Endothelial cell of umbilical vein (primary cell): ENCODE results near the gene HPX. TPM values are rescaled to one million over a fixed set of nuclear protein-coding genes. Genes with fewer than 3 reads are reported as not detected.

Source experiments
- BruUV-seq: library from RNA; stranded (reverse); fragments of 400-500 nt; replicated peaks from 2 replicates; lab custom pipeline; 2021; lab: Mats Ljungman, UMichigan
- CTCF ChIA-PET: fragments of 300-600, 350-600 bp; sonication (Branson Sonifier 250); formaldehyde crosslinking; loops from one replicate; lab custom pipeline; 2021; ENCODE audit warnings: antibody characterized with exemption, inconsistent platforms; lab: Charles Lee
- POLR2A ChIA-PET: fragments of 300-600, 350-600 bp; sonication (Branson Sonifier 250); formaldehyde crosslinking; loops from one replicate; lab custom pipeline; 2021; ENCODE audit warnings: antibody characterized with exemption, inconsistent platforms; lab: Charles Lee
- DNase-seq: peaks from one replicate; pipeline ENCODE4 v3.0.0-alpha.2; 2011; ENCODE audit warnings: low read depth, low spot score
- FAIRE-seq: peaks from 2 replicates; lab custom pipeline; 2011; peaks lifted over from hg19 to GRCh38; lab: Jason Lieb, UNC
- H2AFZ ChIP-seq: 2 replicates; pipeline ENCODE4 v1.6.0; 2012; ENCODE audit warnings: low read depth, low read length, control low read depth, inconsistent platforms
- H3K27ac ChIP-seq: 2 replicates; pipeline ENCODE4 v1.5.1; 2011; ENCODE audit warnings: low read depth, mild to moderate bottlenecking, control low read depth, low read length, moderate library complexity; ENCODE audit not compliant: insufficient read depth
- H3K27me3 ChIP-seq, 2 experiments: 2 replicates each; pipeline versions ENCODE4 v1.6.0 to v1.6.1; 2011; ENCODE audit warnings: low read length in 2 of 2, mixed read lengths in 1 of 2; ENCODE audit not compliant: control insufficient read depth in 2 of 2, insufficient read depth in 2 of 2
- H3K36me3 ChIP-seq, 2 experiments: 2 replicates in 1 of 2; 3 replicates in 1 of 2; pipeline ENCODE4 v1.5.1; 2011; ENCODE audit warnings: low read length in 2 of 2, mild to moderate bottlenecking in 1 of 2, moderate library complexity in 1 of 2; ENCODE audit not compliant: control insufficient read depth in 2 of 2, insufficient read depth in 2 of 2; ENCODE audit errors: extremely low read depth in 1 of 2
- H3K4me1 ChIP-seq: 3 replicates; pipeline ENCODE4 v1.5.1; 2011; ENCODE audit warnings: mild to moderate bottlenecking, low read length; ENCODE audit not compliant: control insufficient read depth, insufficient read depth; ENCODE audit errors: extremely low read depth
- H3K4me2 ChIP-seq: 2 replicates; pipeline ENCODE4 v1.6.1; 2011; ENCODE audit warnings: low read length, control low read depth, mixed read lengths; ENCODE audit not compliant: insufficient read depth
- H3K4me3 ChIP-seq, 3 experiments: fragments of 200-600 bp in 1 of 3; sonication (generic), shearing (Covaris generic) in 1 of 3; replicated peaks in 1 of 3; 2 replicates each; pipeline ENCODE4 v1.5.1; 2011 to 2016; ENCODE audit warnings: control low read depth in 3 of 3, low read length in 3 of 3, mild to moderate bottlenecking in 2 of 3, inconsistent platforms in 1 of 3, low read depth in 1 of 3, moderate library complexity in 1 of 3; ENCODE audit not compliant: insufficient read depth in 1 of 3
- H3K79me2 ChIP-seq: 2 replicates; pipeline ENCODE4 v1.6.0; 2012; ENCODE audit warnings: low read length, inconsistent platforms; ENCODE audit not compliant: control insufficient read depth, insufficient read depth
- H3K9ac ChIP-seq: replicated peaks from 2 replicates; pipeline ENCODE3; 2011; ENCODE audit warnings: low read length, control low read depth; ENCODE audit not compliant: insufficient read depth; ENCODE audit errors: extremely low read depth
- H3K9me1 ChIP-seq: replicated peaks from 3 replicates; pipeline ENCODE4 v1.6.0; 2011; ENCODE audit warnings: mild to moderate bottlenecking, low read length; ENCODE audit not compliant: control insufficient read depth, insufficient read depth; ENCODE audit errors: extremely low read depth
- H3K9me3 ChIP-seq: replicated peaks from 2 replicates; pipeline ENCODE4 v1.5.1; 2012; ENCODE audit warnings: low read length, inconsistent platforms; ENCODE audit not compliant: control insufficient read depth, insufficient read depth
- H4K20me1 ChIP-seq: replicated peaks from 2 replicates; pipeline ENCODE3; 2011; ENCODE audit warnings: mild to moderate bottlenecking, low read length; ENCODE audit not compliant: control insufficient read depth, insufficient read depth; ENCODE audit errors: extremely low read depth
- CTCF ChIP-seq, 2 donors: IDR thresholded peaks; 1 replicate in 1 of 2; 2 replicates in 1 of 2; pipeline ENCODE4 v1.5.1; 2011; ENCODE audit warnings: low read length in 2 of 2, mild to moderate bottlenecking in 2 of 2, moderate library complexity in 2 of 2, control low read depth in 1 of 2, inconsistent platforms in 1 of 2, low read depth in 1 of 2; ENCODE audit not compliant: insufficient read depth in 1 of 2; ENCODE audit errors: extremely low read depth in 1 of 2
- EZH2 ChIP-seq: IDR thresholded peaks from 2 replicates; pipeline ENCODE4 v1.6.1; 2012; ENCODE audit warnings: borderline replicate concordance, low read depth, mild to moderate bottlenecking, moderate library complexity, low read length, inconsistent platforms; ENCODE audit not compliant: severe bottlenecking
- FOS ChIP-seq: IDR thresholded peaks from 2 replicates; pipeline ENCODE4 v1.6.1; 2011; ENCODE audit warnings: mild to moderate bottlenecking, low read length, moderate library complexity, borderline replicate concordance; ENCODE audit not compliant: insufficient read depth
- GATA2 ChIP-seq: IDR thresholded peaks from 2 replicates; pipeline ENCODE4 v1.7.0; 2011; ENCODE audit warnings: low read depth, mild to moderate bottlenecking, moderate library complexity, mixed read lengths, low read length; ENCODE audit not compliant: insufficient read length, insufficient read depth
- JUN ChIP-seq: IDR thresholded peaks from 2 replicates; pipeline ENCODE4 v1.6.1; 2011; ENCODE audit warnings: borderline replicate concordance, low read depth; ENCODE audit not compliant: insufficient read length, insufficient read depth
- MAX ChIP-seq: IDR thresholded peaks from 2 replicates; pipeline ENCODE4 v1.6.1; 2011; ENCODE audit not compliant: insufficient read depth, insufficient read length
- MYC ChIP-seq: IDR thresholded peaks from one replicate; pipeline ENCODE4 v1.6.1; 2011; ENCODE audit warnings: mild to moderate bottlenecking, low read depth, low read length
- POLR2A ChIP-seq: IDR thresholded peaks from 2 replicates; pipeline ENCODE4 v1.6.1; 2012; ENCODE audit warnings: low read depth, mild to moderate bottlenecking, control low read depth, low read length
- POLR2AphosphoS5 ChIP-seq: IDR thresholded peaks from 2 replicates; pipeline ENCODE4 v1.6.1; 2012; ENCODE audit warnings: low read depth, mild to moderate bottlenecking, control low read depth, low read length, moderate library complexity; ENCODE audit not compliant: insufficient read depth
- dilution Hi-C: fragments of 300-500 bp; cut with MboI; formaldehyde crosslinking; loops from one replicate; pipeline ENCODE4 v1.15.0; 2019; ENCODE audit warnings: low sequenced_read_pairs; ENCODE audit not compliant: extremely low pct_ligation_motif_present
- intact Hi-C: fragments of 100-400 bp; cut with micrococcal nuclease; formaldehyde crosslinking; loops from one replicate; pipeline ENCODE4 v1.10.0; 2022
- polyA plus RNA-seq, 4 experiments: library from polyadenylated mRNA; depleted of rRNA in 3 of 4; stranded (reverse) in 3 of 4; unstranded in 1 of 4; fragments of >200 nt; gene quantifications; 2 replicates each; pipeline versions ENCODE4 v1.2.1 to v1.2.3, GENCODE V29; 2011 to 2012; ENCODE audit warnings: missing spikeins in 1 of 4
- total RNA-seq: library from RNA; stranded (reverse); gene quantifications from 2 replicates; pipeline ENCODE4 v1.2.3, GENCODE V29; 2021

Gene HPX
- total and polyA plus RNA-seq, 2 donors (not counting 3 experiments of a cell fraction or from before 2014, with no cell fraction given) = 1.3 to 1.5 TPM

GRCh38 chr11:6472934-6473333, 32.1 kb upstream of the HPX start:
- no peak for DNase-seq
- Histone ChIP-seq H3K27me3 (no peaks in the 10 kb centered on the region), H3K4me2 (peak overlapping the region; percentile 27), H3K79me2 (peaks cover 6% of the 10 kb centered on the region), H3K9me1 (no peaks in the 10 kb centered on the region), H3K4me1 (peaks cover 22% of the 10 kb centered on the region), H3K36me3 (peaks cover 2 to 8% of the 10 kb centered on the region in 2 experiments), H3K27ac (no peak overlapping the region), H4K20me1 (no peaks in the 10 kb centered on the region), H3K4me3 (peak overlapping the region in 2 of 3 experiments; percentile 9 to 61), H2AFZ (no peak overlapping the region), H3K9ac (no peak overlapping the region), H3K9me3 (no peaks in the 10 kb centered on the region)
- ChIA-PET POLR2A (interaction anchor here (1.4 kb wide), 1 partner anchor 9 kb away, joined by 4 read pairs; the partner anchor contains the start of genes ARFIP2 and TIMM10B), CTCF (interaction anchor here (1.2 to 3.5 kb wide), 4 partner anchors 29 to 146 kb away, joined by 3 to 32 read pairs (median 5); partner anchors contain the start of gene TPP1)
- dilution Hi-C loops (no loop called here), intact Hi-C loops (loop anchor here (1.0 to 5.0 kb wide), 4 partner anchors 8 to 241 kb away; partner anchors contain the start of genes ARFIP2, FHIP1B and TIMM10B)
- no peak for FAIRE-seq
- BruUV-seq = no TSS peak
- no peak for TF ChIP-seq POLR2AphosphoS5
- no peak for TF ChIP-seq CTCF (IDR thresholded peaks at IDR 0.05; ENCODE audit: extremely low read depth in 1 of 2, insufficient read depth in 1 of 2, low read depth in 1 of 2, low read length in 2 of 2)
- TF ChIP-seq FOS = no peak
- TF ChIP-seq POLR2A = no peak
- TF ChIP-seq MYC = no peak
- no peak for TF ChIP-seq MAX
- no peak for TF ChIP-seq JUN
- TF ChIP-seq EZH2 = no peak
- no peak for TF ChIP-seq GATA2
